Right lobe of liver (tissue), 6 donors: Measurements from ENCODE around the gene TEP1. TPM values are rescaled to one million over a fixed set of nuclear protein-coding genes. Genes with fewer than 3 reads are reported as not detected.
"Not testable (repeated sequence)": the region's sequence is repeated elsewhere in the genome, so short reads cannot be mapped to it uniquely, and the experiment has no call there.

Source experiments
- ATAC-seq, 4 donors: fragments of 200-7000 bp; cut with Tn5 transposase; one replicate each; pipeline ENCODE4 v1.9.1; 2020; ENCODE audit warnings: mild to moderate bottlenecking in 4 of 4, moderate library complexity in 4 of 4
- DNase-seq, 3 donors: peaks; one replicate each; pipeline ENCODE4 v3.0.0-alpha.2; 2020
- H3K27ac ChIP-seq, 3 donors: fragments of 200-600 bp; one replicate each; pipeline ENCODE4 v1.8.0; 2022
- H3K27me3 ChIP-seq, 2 donors: fragments of 200-600 bp; one replicate each; pipeline ENCODE4 v1.8.0; 2022
- H3K36me3 ChIP-seq, 4 donors: fragments of 200-600 bp; sonication (generic) in 1 of 4; one replicate each; pipeline versions ENCODE4 v1.5.1 to v1.8.0; 2017 to 2022; ENCODE audit warnings: control low read depth in 1 of 4
- H3K4me1 ChIP-seq, 4 donors: fragments of 200-600 bp; sonication (generic) in 1 of 4; one replicate each; pipeline versions ENCODE4 v1.5.1 to v1.8.0; 2017 to 2022; ENCODE audit warnings: control low read depth in 1 of 4
- H3K4me3 ChIP-seq, 3 donors: fragments of 200-600 bp; one replicate each; pipeline ENCODE4 v1.8.0; 2022
- H3K9me3 ChIP-seq, 4 donors: fragments of 200-600 bp; sonication (generic) in 1 of 4; one replicate each; pipeline versions ENCODE4 v1.5.1 to v1.8.0; 2017 to 2022; ENCODE audit warnings: control low read depth in 1 of 4
- POLR2A ChIP-seq: fragments of 450-650 bp; IDR thresholded peaks from one replicate; pipeline ENCODE4 v1.6.1; 2017; ENCODE audit warnings: antibody characterized with exemption, mild to moderate bottlenecking
- WGBS: methylation state at CpG from one replicate; pipeline ENCODE4 v1.1.6; 2018; ENCODE audit warnings: low coverage, low lambda C conversion rate; ENCODE audit not compliant: insufficient coverage; ENCODE audit errors: missing lambda C conversion rate; 5-methylcytosine and 5-hydroxymethylcytosine counted together
- intact Hi-C, 2 donors: fragments of 100-400 bp; cut with DNase I; formaldehyde crosslinking; loops; one replicate each; pipeline versions ENCODE4 v1.11.2 to v1.14.1; 2022
- total RNA-seq, 6 experiments: library from RNA; depleted of rRNA in 2 of 6; stranded (reverse); fragments of >200 nt in 2 of 6; fragmentation: NEBNext Ultra II Directional in 3 of 6; extraction: Animal tissue kit (Norgen Biotek cat#: 25700) in 3 of 6; gene quantifications; one replicate each; pipeline versions ENCODE4 v1.1.0 to v1.2.4, GENCODE V29; 2016 to 2023
- TF ChIP-seq, protein P1 (sequence below), 4 donors: fragments of 200-600 bp in 3 of 4; fragments of 450-650 bp in 1 of 4; IDR thresholded peaks; one replicate each; pipeline versions ENCODE4 v1.5.1 to v1.8.0; 2016 to 2022; ENCODE audit warnings: antibody characterized with exemption in 4 of 4, mild to moderate bottlenecking in 2 of 4
- donor health status: DM: no; HTN: yes; CAD: no.
- donor health status: DM: no; HTN: no; CAD: no.
- donor health status: DM: no; HTN: no; CAD: no.
- donor health status: DM: no; HTN: yes; CAD: no.
- donor health status: DM: no; HTN: yes; CAD: no.

The TEP1 gene
- total RNA-seq, 6 experiments from 2014 or later = 10.8 to 17.6 (median 14.0) TPM

DNA sequence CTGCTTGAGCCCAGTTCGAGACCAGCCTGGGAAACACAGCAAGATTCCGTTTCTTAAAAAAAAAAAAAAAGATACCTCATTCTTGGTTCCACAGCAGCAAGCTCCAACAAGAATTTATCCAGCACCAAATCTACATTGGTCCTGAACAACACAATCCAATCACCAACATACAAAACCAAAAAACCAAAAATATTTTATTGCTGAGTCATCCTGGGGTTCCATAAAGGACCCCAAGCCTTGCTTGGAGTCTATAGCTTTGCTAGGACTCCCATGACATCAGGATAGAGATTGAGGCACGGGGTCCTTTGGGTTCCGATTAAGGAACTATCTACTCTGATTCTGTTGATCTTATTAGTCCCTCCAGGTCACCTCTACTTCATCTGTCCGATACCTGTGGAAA is 33.6 kb upstream of the TEP1 start:
- Histone ChIP-seq H3K27ac (no peak overlapping the region), H3K4me1 (no peaks in the 10 kb centered on the region), H3K27me3 (no peaks in the 10 kb centered on the region), H3K9me3 (no peaks in the 10 kb centered on the region), H3K4me3 (no peak overlapping the region), H3K36me3 (peaks cover 0 to 60% (median 30%) of the 10 kb centered on the region in 4 donors)
- intact Hi-C loops = no loop called here
- WGBS = 89% methylated on average over 5 of the region's 5 CpGs
- DNase-seq = no peak
- ATAC-seq = no peak
- TF ChIP-seq POLR2A = no peak
- TF ChIP-seq, protein P1, sequence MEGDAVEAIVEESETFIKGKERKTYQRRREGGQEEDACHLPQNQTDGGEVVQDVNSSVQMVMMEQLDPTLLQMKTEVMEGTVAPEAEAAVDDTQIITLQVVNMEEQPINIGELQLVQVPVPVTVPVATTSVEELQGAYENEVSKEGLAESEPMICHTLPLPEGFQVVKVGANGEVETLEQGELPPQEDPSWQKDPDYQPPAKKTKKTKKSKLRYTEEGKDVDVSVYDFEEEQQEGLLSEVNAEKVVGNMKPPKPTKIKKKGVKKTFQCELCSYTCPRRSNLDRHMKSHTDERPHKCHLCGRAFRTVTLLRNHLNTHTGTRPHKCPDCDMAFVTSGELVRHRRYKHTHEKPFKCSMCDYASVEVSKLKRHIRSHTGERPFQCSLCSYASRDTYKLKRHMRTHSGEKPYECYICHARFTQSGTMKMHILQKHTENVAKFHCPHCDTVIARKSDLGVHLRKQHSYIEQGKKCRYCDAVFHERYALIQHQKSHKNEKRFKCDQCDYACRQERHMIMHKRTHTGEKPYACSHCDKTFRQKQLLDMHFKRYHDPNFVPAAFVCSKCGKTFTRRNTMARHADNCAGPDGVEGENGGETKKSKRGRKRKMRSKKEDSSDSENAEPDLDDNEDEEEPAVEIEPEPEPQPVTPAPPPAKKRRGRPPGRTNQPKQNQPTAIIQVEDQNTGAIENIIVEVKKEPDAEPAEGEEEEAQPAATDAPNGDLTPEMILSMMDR (IDR thresholded peaks at IDR 0.05) = no peak

DNA sequence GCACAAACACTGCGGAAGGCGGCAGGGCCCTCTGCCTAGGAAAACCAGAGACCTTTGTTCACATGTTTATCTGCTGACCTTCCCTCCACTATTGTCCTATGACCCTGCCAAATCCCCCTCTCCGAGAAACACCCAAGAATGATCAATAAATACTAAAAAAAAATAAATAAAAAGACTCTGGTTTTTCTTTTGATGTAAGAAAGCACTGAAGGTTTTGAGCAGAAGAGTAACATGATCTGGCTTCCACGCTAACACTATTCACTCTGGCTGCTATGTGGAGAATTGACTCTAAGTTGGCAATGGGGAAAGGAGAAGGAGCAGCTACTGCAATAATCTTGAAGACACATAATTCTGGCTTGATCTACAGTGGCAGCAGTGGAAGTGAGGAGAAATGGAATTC is 30.3 kb upstream of the TEP1 start:
- H3K4me1 ChIP-seq, H3K27me3 ChIP-seq, intact Hi-C loops, H3K4me3 ChIP-seq, DNase-seq, H3K9me3 ChIP-seq, ATAC-seq, H3K27ac ChIP-seq: not testable (repeated sequence)
- H3K36me3 ChIP-seq = peaks cover 0 to 29% (median 17%) of the 10 kb centered on the region in 4 donors
- 50% methylated on average over 2 of the region's 4 CpGs for WGBS

DNA sequence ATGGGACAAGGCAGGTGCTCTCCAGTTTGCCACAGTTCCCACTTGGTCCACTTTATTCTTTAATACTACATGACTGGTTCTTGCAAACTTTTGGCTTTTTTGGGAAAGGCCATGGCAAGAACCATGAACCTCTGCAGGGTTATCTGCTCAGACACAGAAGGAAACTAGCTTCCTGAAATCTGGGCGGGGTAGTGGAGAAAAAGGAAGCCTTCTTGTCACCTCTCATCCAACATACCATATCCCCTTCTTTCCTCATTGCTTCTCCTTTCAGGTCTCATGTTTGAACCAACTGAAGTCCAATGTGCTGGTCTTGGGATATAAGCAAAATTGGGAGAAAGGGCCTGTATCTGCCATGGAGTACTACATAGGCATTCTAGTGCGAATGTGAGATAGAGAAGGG is 28.2 kb upstream of the TEP1 start:
- no peaks in the 10 kb centered on the region for H3K27me3 ChIP-seq
- peaks cover 0 to 8% (median 3%) of the 10 kb centered on the region in 4 donors for H3K36me3 ChIP-seq
- peak in 1 of 4 donors; percentile 20 for ATAC-seq
- H3K9me3 ChIP-seq = no peaks in the 10 kb centered on the region
- no peak overlapping the region for H3K4me3 ChIP-seq
- TF ChIP-seq POLR2A = no peak
- TF ChIP-seq, protein P1 (IDR thresholded peaks at IDR 0.05) = no peak
- H3K27ac ChIP-seq = no peak overlapping the region
- no peaks in the 10 kb centered on the region for H3K4me1 ChIP-seq
- WGBS = 77% methylated on average over 2 of the region's 2 CpGs
- intact Hi-C loops = no loop called here
- DNase-seq = no peak

DNA sequence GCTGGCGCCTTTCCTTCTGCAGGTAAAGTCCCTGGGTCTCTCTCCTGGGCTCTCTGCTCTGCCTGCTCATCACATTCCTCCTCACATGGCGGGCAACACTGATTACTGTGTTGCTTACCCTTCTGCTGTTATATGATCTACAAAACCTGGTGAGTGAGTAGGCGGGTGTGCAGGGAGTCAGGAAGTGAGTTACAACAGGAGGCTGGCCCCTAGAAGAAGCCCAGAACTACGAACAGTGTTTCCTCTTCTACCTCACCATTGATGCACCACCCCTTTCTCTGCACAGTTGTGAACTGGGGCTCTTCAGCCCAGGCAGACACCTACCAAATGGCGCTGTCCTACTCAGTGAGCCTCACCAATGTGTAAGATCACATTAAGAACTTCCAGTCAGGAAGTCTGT is 27.6 kb upstream of the TEP1 start:
- no peaks in the 10 kb centered on the region for H3K9me3 ChIP-seq
- intact Hi-C loops = no loop called here
- 46% methylated on average over 4 of the region's 5 CpGs for WGBS
- ATAC-seq (peak in 2 of 4 donors; percentile 15 to 21), DNase-seq (no peak)
- no peaks in the 10 kb centered on the region for H3K27me3 ChIP-seq
- H3K27ac ChIP-seq = no peak overlapping the region
- no peaks in the 10 kb centered on the region for H3K4me1 ChIP-seq
- TF ChIP-seq POLR2A = no peak
- TF ChIP-seq, protein P1 (IDR thresholded peaks at IDR 0.05) = no peak
- no peak overlapping the region for H3K4me3 ChIP-seq
- H3K36me3 ChIP-seq = peaks cover 0 to 2% (median 0%) of the 10 kb centered on the region in 4 donors

DNA sequence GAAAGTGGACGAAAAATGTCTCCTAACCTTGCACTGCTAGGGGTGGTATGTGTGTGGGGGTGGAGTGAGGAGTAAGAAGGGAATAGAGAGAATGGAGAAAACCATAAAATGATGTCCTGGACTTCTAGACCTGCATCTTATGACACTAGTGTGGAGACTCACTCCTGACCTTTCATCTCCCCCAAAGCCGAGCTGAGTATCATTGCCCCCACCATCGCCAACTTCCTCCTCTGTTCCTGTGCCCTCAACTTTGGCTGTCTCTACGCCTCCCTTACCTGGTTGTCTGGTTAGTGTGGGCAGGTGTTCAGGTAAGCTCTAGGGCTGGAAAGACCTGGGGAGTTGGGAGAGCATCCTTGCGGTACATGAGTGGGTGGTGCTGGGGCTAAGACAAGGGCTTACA is 27.2 kb upstream of the TEP1 start:
- ATAC-seq = no peak
- Histone ChIP-seq H3K27me3 (no peaks in the 10 kb centered on the region), H3K4me3 (no peak overlapping the region), H3K36me3 (no peaks in the 10 kb centered on the region), H3K9me3 (no peaks in the 10 kb centered on the region), H3K4me1 (no peaks in the 10 kb centered on the region), H3K27ac (no peak overlapping the region)
- intact Hi-C loops = no loop called here
- TF ChIP-seq, protein P1 (IDR thresholded peaks at IDR 0.05) = no peak
- no peak for TF ChIP-seq POLR2A
- DNase-seq = no peak
- WGBS = 78% methylated on average over 5 of the region's 5 CpGs
